Measurements from ENCODE around the gene BCAN. TPM values are rescaled to one million over a fixed set of nuclear protein-coding genes. Genes with fewer than 3 reads are reported as not detected.

The BCAN gene
- total and polyA plus RNA-seq, 2 of the 4 experiments (the other 2 are of a cell fraction) = 0.07 TPM; not detected in 1

DNA sequence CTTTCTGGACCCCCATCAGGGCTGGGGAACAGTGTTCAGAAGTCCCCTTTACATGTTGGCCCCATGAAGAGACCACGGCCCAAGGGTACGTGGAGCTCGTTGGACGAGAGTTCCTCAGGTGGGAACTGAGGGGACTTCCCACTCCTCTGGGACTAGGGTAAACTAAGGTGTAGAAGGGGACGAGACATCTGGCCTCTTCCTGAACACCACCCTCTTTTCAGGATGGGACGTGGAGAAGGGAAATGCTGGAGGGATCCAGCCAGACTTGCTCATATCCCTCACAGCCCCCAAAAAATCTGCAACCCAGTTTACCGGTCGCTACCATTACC is 48.3 kb upstream of the BCAN start:
- Histone ChIP-seq H3K14ac (replicated peaks; ENCODE audit: low read depth, low read length) (no peak overlapping the region), H3K9me1 (ENCODE audit: insufficient read depth, low read length) (peaks cover 10% of the 10 kb centered on the region), H4K5ac (ENCODE audit: low read depth, low read length) (no peak overlapping the region), H2BK15ac (ENCODE audit: low read depth, low read length) (no peak overlapping the region), H3K27me3 (ENCODE audit: control insufficient read depth, insufficient read depth, low read length) (no peaks in the 10 kb centered on the region), H3K4me1 (ENCODE audit: control insufficient read depth, insufficient read depth, low read length) (peaks cover 3% of the 10 kb centered on the region; the same call in 1 of the 2 replicates), H3K56ac (ENCODE audit: extremely low read depth, insufficient read depth, low read length) (no peak overlapping the region), H2AK9ac (replicated peaks; ENCODE audit: low read depth, low read length, poor library complexity) (no peak overlapping the region), H2AK5ac (ENCODE audit: low read depth, low read length) (no peak overlapping the region), H3K4me3 (ENCODE audit: insufficient read depth, low read depth, low read length) (no peak overlapping the region), H3K18ac (ENCODE audit: low read depth, low read length) (no peak overlapping the region), H2BK5ac (ENCODE audit: low read depth, low read length, poor library complexity, severe bottlenecking) (no peak overlapping the region), H3K79me1 (ENCODE audit: low read depth in 1 of 2, low read length in 2 of 2) (peaks cover 11 to 41% of the 10 kb centered on the region in 2 experiments), H3K4ac (ENCODE audit: low read depth, low read length) (no peak overlapping the region), H3K9me3 (ENCODE audit: control insufficient read depth, insufficient read depth, low read length) (no peaks in the 10 kb centered on the region), H2AFZ (replicated peaks; ENCODE audit: low read length, poor library complexity) (no peak overlapping the region), H2BK120ac (ENCODE audit: low read depth, low read length) (no peak overlapping the region), H3K4me2 (ENCODE audit: low read depth, low read length) (no peak overlapping the region), H3K9ac (ENCODE audit: low read depth, low read length) (no peak overlapping the region), H2BK20ac (ENCODE audit: low read depth, low read length) (no peak overlapping the region), H4K8ac (ENCODE audit: low read depth in 2 of 2, low read length in 2 of 2) (no peak overlapping the region), H3K23ac (ENCODE audit: low read depth, low read length) (no peak overlapping the region), H4K91ac (ENCODE audit: insufficient read depth, low read depth, low read length) (no peak overlapping the region), H3K36me3 (ENCODE audit: control insufficient read depth, insufficient read depth, low read length) (peaks cover 33% of the 10 kb centered on the region), H4K20me1 (ENCODE audit: insufficient read depth, low read length) (no peaks in the 10 kb centered on the region), H3K27ac (ENCODE audit: insufficient read depth, low read length) (no peak overlapping the region)
- in situ Hi-C loops (cut with MboI; ENCODE audit: low sequenced_read_pairs) = no loop called here
- dilution Hi-C loops (cut with HindIII; ENCODE audit: low sequenced_read_pairs, unreplicated experiment) = no loop called here
- WGBS, 2 experiments (ENCODE audit: extremely low coverage in 2 of 2, insufficient read length in 1 of 2) = no CpG with 5 or more reads among the region's 8 CpGs
- ChIA-PET POLR2A (ENCODE audit: unreplicated experiment) (no interaction called here), CTCF (no interaction called here)
- TF ChIP-seq RAD21 (IDR thresholded peaks at IDR 0.05; ENCODE audit: low read length) (no peak), MAZ (IDR thresholded peaks at IDR 0.05; ENCODE audit: borderline replicate concordance, low read depth, low read length) (no peak), ELK1 (IDR thresholded peaks at IDR 0.05; ENCODE audit: borderline replicate concordance, low read depth, low read length) (no peak), RFX5 (IDR thresholded peaks at IDR 0.05; ENCODE audit: low read depth, low read length) (no peak), POLR2A (IDR thresholded peaks at IDR 0.05; ENCODE audit: low read depth, low read length) (no peak), CHD1 (IDR thresholded peaks at IDR 0.05; ENCODE audit: low read depth, low read length) (no peak), CEBPB (IDR thresholded peaks at IDR 0.05; ENCODE audit: low read depth, low read length) (no peak), RCOR1 (IDR thresholded peaks at IDR 0.05; ENCODE audit: insufficient replicate concordance, low read length) (no peak), FOS (IDR thresholded peaks at IDR 0.05; ENCODE audit: low read depth, low read length) (no peak), SMC3 (IDR thresholded peaks at IDR 0.05; ENCODE audit: low read depth, low read length) (no peak), NFE2L2 (IDR thresholded peaks at IDR 0.05; ENCODE audit: low read depth, low read length) (no peak), MAFK (IDR thresholded peaks at IDR 0.05; ENCODE audit: low read depth, low read length) (no peak), BHLHE40 (IDR thresholded peaks at IDR 0.05; ENCODE audit: low read depth, low read length) (no peak), MXI1 (IDR thresholded peaks at IDR 0.05; ENCODE audit: borderline replicate concordance, low read depth, low read length) (no peak), CTCF (conservative IDR thresholded peaks at IDR 0.05; ENCODE audit: low read depth, low read length) (no peak)
- TF ChIP-seq, protein P1, sequence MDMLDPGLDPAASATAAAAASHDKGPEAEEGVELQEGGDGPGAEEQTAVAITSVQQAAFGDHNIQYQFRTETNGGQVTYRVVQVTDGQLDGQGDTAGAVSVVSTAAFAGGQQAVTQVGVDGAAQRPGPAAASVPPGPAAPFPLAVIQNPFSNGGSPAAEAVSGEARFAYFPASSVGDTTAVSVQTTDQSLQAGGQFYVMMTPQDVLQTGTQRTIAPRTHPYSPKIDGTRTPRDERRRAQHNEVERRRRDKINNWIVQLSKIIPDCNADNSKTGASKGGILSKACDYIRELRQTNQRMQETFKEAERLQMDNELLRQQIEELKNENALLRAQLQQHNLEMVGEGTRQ (IDR thresholded peaks at IDR 0.05; ENCODE audit: low read depth, low read length) = no peak
- no TSS peak for BruUV-seq (replicated peaks)
- intact Hi-C loops (cut with micrococcal nuclease) = loop anchor here (5.0 kb wide), 1 partner anchor 111 kb away; no protein-coding TSS in a partner anchor
- ATAC-seq (ENCODE audit: low read depth) (no peak), DNase-seq (no peak)

All from IMR-90 (cell line).